GM21515 (cell line): Measurements from ENCODE around the gene HIPK4.
"Not testable (repeated sequence)": the region's sequence is repeated elsewhere in the genome, so short reads cannot be mapped to it uniquely, and the experiment has no call there.

Source experiments
- ATAC-seq: cut with Tn5 transposase; IDR thresholded peaks from one replicate; pipeline ENCODE4 v1.9.1; 2021; ENCODE audit not compliant: unreplicated experiment

HIPK4 gene

GRCh38 chr19:40416918-40417642 lies 27.1 kb upstream of the HIPK4 start:
- no peak for ATAC-seq

DNA sequence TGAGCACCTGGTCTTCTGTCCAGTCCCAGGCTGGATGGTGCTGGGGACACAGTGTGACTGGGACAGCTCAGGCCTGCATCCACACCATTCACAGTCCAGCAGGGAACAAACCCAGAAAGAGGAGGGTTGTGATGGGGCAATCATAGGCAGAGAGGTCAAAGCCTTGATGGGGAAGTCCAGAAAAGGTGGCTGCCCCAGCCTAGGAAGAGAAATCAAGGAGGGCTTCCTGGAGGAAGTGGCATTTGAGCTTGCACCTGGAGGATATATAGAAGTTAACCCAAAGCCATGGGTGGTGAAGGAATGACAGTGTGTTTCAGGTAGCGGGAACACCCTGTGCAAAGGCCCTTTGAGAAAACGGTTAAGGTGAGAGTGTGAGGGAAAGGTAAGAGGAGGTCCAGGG lies 25.8 kb upstream of the HIPK4 start:
- no peak for ATAC-seq

GRCh38 chr19:40414542-40415535 lies 24.9 kb upstream of the HIPK4 start:
- ATAC-seq = no peak

DNA sequence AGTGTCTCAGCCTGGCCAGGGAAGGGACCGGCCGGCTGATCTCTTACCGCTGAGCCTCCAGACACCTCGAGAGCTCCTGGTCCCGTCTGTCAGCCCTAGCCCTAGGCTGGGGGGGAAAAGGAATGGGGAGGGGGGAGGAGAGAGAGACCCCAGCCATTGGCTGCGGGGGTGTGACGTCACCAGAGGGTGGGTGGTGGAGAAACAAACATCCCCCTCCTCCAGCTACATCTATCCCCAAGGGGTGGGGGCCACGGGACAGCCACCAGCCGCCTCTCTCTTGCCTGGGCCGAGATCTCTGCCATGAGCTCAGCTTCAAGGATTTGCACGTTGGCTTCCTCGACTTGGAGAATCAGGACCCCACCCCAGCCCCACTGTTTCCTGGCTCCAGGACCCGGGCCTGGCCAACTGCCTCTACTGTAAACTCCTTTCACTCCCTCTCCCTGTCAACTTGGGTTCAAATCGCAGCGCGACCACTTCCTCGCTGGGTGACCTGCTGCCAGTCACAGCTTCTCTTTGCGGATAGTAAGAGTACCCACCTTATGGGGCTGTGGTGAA lies 23.4 kb upstream of the HIPK4 start, which contains the start of gene PRX:
Gene PRX, minus strand, starts transcription at position 88 of the 555 bp plus-strand sequence. CDS start 5,446 bp downstream, outside the sequence.
- no peak for ATAC-seq

DNA sequence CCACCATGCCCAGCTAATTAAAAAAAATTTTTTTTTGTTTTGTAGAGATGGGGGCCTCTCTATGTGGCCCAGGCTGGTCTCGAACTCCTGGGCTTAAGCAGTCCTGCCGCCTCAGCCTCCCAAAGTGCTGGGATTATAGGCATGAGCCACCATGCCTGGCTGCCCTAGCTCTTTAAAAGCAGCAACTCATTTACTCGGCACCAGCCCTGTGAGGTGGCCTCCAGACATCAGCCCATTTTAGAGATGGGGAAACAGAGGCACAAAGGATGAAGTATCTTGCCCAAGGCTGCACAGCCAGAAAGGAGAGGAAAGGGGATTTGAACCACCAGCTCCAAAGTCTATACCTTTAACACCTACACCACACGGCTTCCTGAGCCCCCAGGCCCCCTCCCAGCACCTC lies 22.9 kb upstream of the HIPK4 start:
- ATAC-seq = no peak

GRCh38 chr19:40411958-40412499 lies 22.0 kb upstream of the HIPK4 start:
- no peak for ATAC-seq

GRCh38 chr19:40411125-40411842 lies 21.3 kb upstream of the HIPK4 start:
- no peak for ATAC-seq

GRCh38 chr19:40410030-40410389 lies 20.0 kb upstream of the HIPK4 start:
- no peak for ATAC-seq

DNA sequence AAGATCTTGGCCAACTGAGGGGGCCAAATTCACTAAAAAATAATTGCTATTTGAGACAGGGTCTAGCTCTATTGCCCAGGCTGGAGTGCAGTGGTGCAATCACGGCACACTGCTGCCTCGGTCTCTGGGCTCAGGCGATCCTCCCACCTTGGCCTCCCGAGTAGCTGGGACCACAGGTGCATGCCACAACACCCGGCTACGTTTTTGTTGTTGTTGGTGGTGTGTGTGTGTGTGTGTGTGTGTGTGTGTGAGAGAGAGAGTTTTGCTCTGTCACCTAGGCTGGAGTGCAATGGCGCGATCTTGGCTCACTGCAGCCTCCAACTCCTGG lies 18.6 kb upstream of the HIPK4 start:
- ATAC-seq = not testable (repeated sequence)

- ATAC-seq = no peak
These were observed 18.0 kb upstream of the HIPK4 start for GRCh38 chr19:40407714-40408597.

GRCh38 chr19:40403262-40403984 lies 13.4 kb upstream of the HIPK4 start:
- peak; percentile 60 for ATAC-seq

GRCh38 chr19:40400559-40400958 lies 10.6 kb upstream of the HIPK4 start:
- ATAC-seq = no peak

DNA sequence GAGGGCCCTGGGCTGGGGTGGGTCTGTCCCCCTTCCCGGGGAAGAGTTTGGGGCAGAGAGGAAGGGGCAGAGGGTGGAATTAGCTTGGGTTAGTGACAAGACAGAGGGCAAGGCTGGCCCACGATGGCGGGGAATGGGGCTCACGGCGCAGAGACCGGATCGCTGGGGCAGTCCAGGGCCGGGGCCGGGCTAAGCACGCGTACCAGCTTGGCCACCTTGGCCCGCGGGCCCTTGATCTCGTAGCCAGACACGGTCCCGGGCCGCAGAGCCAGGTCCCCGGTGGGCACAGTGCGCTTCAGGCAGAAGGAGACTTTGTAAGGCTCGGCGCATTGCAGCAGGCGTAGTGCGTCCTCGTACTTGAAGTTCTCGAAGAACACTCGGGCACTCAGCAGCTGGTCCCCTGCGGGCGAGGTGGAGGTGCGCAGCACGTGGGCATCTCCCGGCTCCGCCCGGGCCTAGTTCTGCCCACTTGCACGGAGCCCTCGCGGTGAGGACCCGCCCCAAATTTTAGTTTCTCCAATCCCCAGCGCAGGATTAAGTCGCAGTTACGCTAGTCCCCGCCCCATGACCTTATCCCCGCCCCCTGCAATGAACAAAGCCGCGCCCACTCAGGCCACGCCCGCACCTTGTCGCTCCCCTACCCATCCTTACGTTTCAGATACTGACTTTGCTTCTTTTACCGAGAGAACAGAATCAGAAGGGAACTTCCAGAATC lies 8.6 kb upstream of the HIPK4 start:
- no peak for ATAC-seq

- ATAC-seq = no peak
These were observed 7.6 kb upstream of the HIPK4 start for GRCh38 chr19:40397568-40397906.

- no peak for ATAC-seq
These were observed 7.0 kb upstream of the HIPK4 start for GRCh38 chr19:40396886-40397567.

DNA sequence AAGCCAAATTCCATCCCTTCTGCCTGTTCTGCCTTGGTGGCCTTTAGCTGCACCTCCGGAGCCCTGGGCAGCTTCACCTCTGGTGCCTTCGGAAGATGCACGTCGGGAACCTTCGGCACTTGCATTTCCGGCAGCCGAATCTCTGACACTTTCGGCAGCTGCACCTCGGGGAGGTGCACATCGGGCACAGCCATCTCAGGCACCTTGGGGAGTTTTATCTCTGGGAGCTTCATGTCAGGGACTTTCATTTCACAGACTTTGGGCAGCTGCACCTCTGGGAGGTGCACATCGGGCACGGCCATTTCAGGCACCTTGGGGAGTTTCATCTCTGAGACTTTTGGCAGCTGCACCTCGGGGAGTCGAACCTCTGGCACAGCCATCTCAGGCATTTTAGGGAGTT lies 6.0 kb upstream of the HIPK4 start:
- no peak for ATAC-seq

DNA sequence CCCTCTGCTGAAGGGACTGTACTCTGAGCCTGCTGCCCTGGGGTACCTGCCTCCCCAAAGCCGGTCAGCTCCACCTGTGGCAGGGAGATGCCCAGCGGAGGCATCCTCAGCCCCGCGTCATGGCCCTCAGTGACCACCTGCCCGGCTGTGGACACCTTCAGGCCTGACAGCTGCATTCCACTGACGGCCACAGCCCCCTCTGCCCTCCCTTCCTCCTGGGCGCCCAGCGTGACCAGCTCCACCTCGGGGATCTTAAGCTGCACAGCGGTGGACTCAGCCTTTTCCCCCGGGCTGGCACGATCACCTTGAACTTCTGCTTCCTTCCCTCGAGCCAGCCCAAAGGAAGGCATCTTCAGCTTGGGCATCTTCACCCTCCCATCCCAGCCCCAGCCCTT lies 4.8 kb upstream of the HIPK4 start:
- ATAC-seq = no peak
